Measurements from ENCODE around the gene HSPA1A. TPM values are rescaled to one million over a fixed set of nuclear protein-coding genes. Genes with fewer than 3 reads are reported as not detected.
"Not testable (repeated sequence)": the region's sequence is repeated elsewhere in the genome, so short reads cannot be mapped to it uniquely, and the experiment has no call there.

HSPA1A gene
- total RNA-seq, 2 experiments from 2014 or later = 68.5 to 69.9 TPM

DNA sequence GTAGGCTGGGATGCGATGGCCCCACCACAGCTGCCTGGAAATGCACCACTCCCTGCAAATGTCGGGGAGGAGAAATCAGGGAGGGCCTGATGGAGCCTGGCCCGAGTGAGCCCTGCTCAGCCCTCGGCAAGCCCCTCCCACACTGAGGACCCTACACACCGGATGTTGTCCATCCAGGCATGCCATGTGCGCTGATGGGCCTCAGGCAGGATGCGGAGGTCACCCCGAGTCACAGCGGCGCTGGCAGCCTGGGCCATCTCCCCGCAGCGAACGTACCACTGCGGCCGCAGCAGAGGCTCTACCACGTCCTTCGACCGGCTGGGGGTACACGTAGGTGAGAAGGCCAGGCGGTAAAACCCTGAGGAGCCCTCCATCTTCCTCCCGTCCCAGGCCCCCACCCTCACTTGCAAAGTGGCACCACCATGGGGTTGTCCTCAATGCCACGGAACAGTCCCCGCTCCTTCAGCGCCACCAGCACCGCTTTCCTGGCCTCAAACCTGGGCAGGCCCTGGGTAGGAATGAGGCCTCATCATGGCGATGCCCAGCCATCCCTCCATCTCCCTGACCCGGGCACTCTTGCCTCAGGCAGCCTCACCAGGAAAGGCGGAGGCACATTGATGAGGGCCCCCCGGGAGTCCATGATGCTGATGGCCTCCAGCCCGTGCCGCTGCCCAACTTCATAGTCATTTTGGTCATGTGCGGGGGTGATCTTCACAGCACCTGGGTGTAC, 33.1 kb upstream of the HSPA1A start:
- H3K27ac Mint-ChIP-seq = no peak overlapping the region
- no peak for DNase-seq
- H3K4me3 Mint-ChIP-seq = no peak overlapping the region
- peaks cover 43% of the 10 kb centered on the region for H3K36me3 Mint-ChIP-seq
- CTCF ChIA-PET = interaction anchor here (1.3 to 3.3 kb wide), 2 partner anchors 13 to 14 kb away, joined by 5 to 15 read pairs; partner anchors contain the start of gene VARS1
- H3K27me3 Mint-ChIP-seq = no peaks in the 10 kb centered on the region
- H3K9me3 Mint-ChIP-seq = no peaks in the 10 kb centered on the region
- POLR2A ChIA-PET = no interaction called here
- intact Hi-C loops (cut with micrococcal nuclease) = no loop called here
- peaks cover 6% of the 10 kb centered on the region for H3K4me1 Mint-ChIP-seq (ENCODE audit: low read depth)

GRCh38 chr6:31784098-31784925, 31.0 kb upstream of the HSPA1A start:
- Mint-ChIP-seq H3K4me3 (no peak overlapping the region), H3K36me3 (peaks cover 42% of the 10 kb centered on the region), H3K27me3 (no peaks in the 10 kb centered on the region), H3K9me3 (no peaks in the 10 kb centered on the region), H3K27ac (no peak overlapping the region), H3K4me1 (ENCODE audit: low read depth) (peaks cover 3% of the 10 kb centered on the region)
- intact Hi-C loops (cut with micrococcal nuclease) = no loop called here
- CTCF ChIA-PET = interaction anchor here (1.7 kb wide), 1 partner anchor 11 kb away, joined by 5 read pairs; the partner anchor contains the start of gene VARS1
- POLR2A ChIA-PET = interaction anchor here (0.7 to 1.1 kb wide), 3 partner anchors 14 to 94 kb away, joined by 3 read pairs; no protein-coding TSS in a partner anchor
- no peak for DNase-seq

DNA sequence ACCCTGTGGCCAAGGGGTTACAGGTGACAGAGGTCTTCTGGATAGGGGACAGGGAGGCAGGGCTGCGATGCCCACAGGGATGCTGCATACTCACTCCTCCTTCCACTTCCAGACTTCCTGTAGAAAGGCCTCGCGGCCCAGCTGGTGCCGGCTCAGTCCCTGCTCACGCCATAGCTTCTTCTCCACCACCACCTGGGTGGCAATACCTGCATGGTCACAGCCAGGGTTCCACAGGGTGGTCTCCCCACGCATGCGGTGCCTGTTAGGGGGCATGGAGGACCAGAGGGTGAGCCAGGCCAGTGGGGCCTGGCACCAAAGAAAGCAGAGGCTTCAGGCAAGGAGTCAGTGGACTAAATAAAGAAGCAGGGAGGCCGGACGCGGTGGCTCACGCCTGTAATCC, 29.9 kb upstream of the HSPA1A start:
- H3K36me3 Mint-ChIP-seq = peaks cover 43% of the 10 kb centered on the region
- POLR2A ChIA-PET = interaction anchor here (0.9 kb wide), 1 partner anchor 101 kb away, joined by 3 read pairs; no protein-coding TSS in a partner anchor
- no peaks in the 10 kb centered on the region for H3K27me3 Mint-ChIP-seq

GRCh38 chr6:31791324-31792089, 23.8 kb upstream of the HSPA1A start:
- ChIA-PET POLR2A (interaction anchor here (1.0 to 1.3 kb wide), 2 partner anchors 42 to 116 kb away, joined by 3 to 5 read pairs; no protein-coding TSS in a partner anchor), CTCF (interaction anchor here (0.6 to 2.6 kb wide), 17 partner anchors 8 to 250 kb away, joined by 3 to 18 read pairs (median 6); partner anchors contain the start of genes CLIC1, HSPA1B, LSM2 and MSH5)
- H3K9me3 Mint-ChIP-seq = no peaks in the 10 kb centered on the region
- no peak overlapping the region for H3K4me3 Mint-ChIP-seq
- H3K27ac Mint-ChIP-seq = peak overlapping the region; percentile 55
- H3K27me3 Mint-ChIP-seq = no peaks in the 10 kb centered on the region
- peak; percentile 50 for DNase-seq
- H3K4me1 Mint-ChIP-seq (ENCODE audit: low read depth) = peaks cover 31% of the 10 kb centered on the region
- H3K36me3 Mint-ChIP-seq = peaks cover 28% of the 10 kb centered on the region
- intact Hi-C loops (cut with micrococcal nuclease) = no loop called here

More for the DNA sequence above, 29.9 kb upstream of the HSPA1A start:
- intact Hi-C loops (cut with micrococcal nuclease) = no loop called here
- Mint-ChIP-seq H3K4me1 (ENCODE audit: low read depth) (peaks cover 6% of the 10 kb centered on the region), H3K9me3 (no peaks in the 10 kb centered on the region), H3K27ac (no peak overlapping the region), H3K4me3 (no peak overlapping the region)
- no peak for DNase-seq
- CTCF ChIA-PET = interaction anchor here (0.6 to 1.8 kb wide), 3 partner anchors 10 to 17 kb away, joined by 3 to 8 read pairs (median 5); partner anchors contain the start of gene VARS1

DNA sequence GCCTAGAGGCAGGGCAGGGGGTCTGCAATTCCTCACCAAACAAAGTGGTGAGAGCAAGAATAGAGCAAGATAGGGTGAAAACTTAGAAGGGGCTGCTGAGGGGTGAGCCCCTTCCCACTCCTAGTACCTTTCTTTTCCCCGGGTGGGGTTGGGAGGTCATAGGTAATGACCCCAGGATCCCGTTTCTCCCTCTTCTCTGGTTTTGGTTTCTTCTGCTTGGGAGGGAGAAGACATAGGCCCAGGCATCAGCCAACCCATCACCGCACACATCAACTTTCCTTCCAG, 23.3 kb upstream of the HSPA1A start:
- Mint-ChIP-seq H3K27me3 (no peaks in the 10 kb centered on the region), H3K4me1 (ENCODE audit: low read depth) (peaks cover 32% of the 10 kb centered on the region), H3K27ac (no peak overlapping the region), H3K36me3 (peaks cover 25% of the 10 kb centered on the region), H3K9me3 (no peaks in the 10 kb centered on the region), H3K4me3 (no peak overlapping the region)
- CTCF ChIA-PET = interaction anchor here (0.6 to 2.0 kb wide), 8 partner anchors 8 to 74 kb away, joined by 3 to 14 read pairs (median 8); partner anchors contain the start of genes LSM2, MSH5 and VWA7
- DNase-seq = no peak
- intact Hi-C loops (cut with micrococcal nuclease) = no loop called here
- POLR2A ChIA-PET = no interaction called here

GRCh38 chr6:31792761-31793171, 22.6 kb upstream of the HSPA1A start:
- intact Hi-C loops (cut with micrococcal nuclease) = no loop called here
- CTCF ChIA-PET = interaction anchor here (0.7 to 0.8 kb wide), 2 partner anchors 28 to 34 kb away, joined by 3 read pairs; no protein-coding TSS in a partner anchor

DNA sequence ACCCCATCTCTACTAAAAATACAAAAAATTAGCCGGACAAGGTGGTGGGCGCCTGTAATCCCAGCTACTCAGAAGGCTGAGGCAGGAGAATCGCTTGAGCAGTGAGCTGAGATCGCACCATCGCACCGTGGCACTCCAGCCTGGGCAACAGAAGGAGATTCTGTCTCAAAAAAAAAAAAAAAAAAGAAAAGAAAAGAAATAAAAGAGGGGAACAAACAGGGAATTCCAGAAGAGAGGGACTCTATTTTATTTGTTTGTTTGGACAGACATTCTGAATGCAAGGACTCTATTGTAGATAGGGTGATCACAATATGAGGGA, 21.5 kb upstream of the HSPA1A start:
- H3K4me3 Mint-ChIP-seq = peak overlapping the region; percentile 98
- H3K27me3 Mint-ChIP-seq, DNase-seq, POLR2A ChIA-PET, H3K9me3 Mint-ChIP-seq, CTCF ChIA-PET: not testable (repeated sequence)
- H3K27ac Mint-ChIP-seq = peak overlapping the region; percentile 84
- intact Hi-C loops (cut with micrococcal nuclease) = loop anchor here (2.0 kb wide), 2 partner anchors 17 to 33 kb away; partner anchors contain the start of genes HSPA1B and VWA7
- H3K4me1 Mint-ChIP-seq (ENCODE audit: low read depth) = peaks cover 46% of the 10 kb centered on the region
- H3K36me3 Mint-ChIP-seq = peaks cover 28% of the 10 kb centered on the region

More at GRCh38 chr6:31792761-31793171, 22.6 kb upstream of the HSPA1A start:
- Mint-ChIP-seq H3K36me3 (peaks cover 29% of the 10 kb centered on the region), H3K9me3 (no peaks in the 10 kb centered on the region), H3K27me3 (no peaks in the 10 kb centered on the region), H3K27ac (peak overlapping the region; percentile 10), H3K4me1 (ENCODE audit: low read depth) (peaks cover 40% of the 10 kb centered on the region), H3K4me3 (no peak overlapping the region)
- POLR2A ChIA-PET = no interaction called here
- DNase-seq = peak; percentile 40

DNA sequence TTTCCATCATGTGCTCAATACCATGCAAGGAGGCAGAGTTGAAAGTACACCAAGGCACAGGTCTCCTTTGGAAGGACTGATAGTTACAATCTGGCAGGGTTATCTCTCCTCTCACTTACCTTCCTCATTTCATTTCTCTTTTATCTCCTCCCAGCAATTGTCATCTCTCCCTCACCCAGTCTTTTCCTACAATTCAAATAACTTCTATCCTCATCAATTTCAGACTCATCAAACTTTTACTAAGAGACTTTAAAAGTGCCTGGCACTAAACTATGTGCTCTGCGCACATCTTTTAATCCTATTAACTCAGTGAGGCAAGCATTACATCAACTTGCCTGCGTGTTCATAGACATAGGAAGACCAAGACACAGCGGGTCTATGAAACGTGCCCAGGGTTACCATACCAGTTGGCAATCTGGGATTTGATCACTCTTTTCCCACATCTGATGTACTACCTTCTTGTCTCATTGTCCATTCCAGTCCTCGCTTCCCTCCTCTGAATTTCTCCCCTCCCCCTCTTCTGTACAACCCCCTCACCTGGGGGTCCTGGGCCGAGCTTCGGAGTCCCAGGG, 21.0 kb upstream of the HSPA1A start:
- Mint-ChIP-seq H3K9me3 (no peaks in the 10 kb centered on the region), H3K4me3 (peak overlapping the region; percentile 98), H3K36me3 (peaks cover 25% of the 10 kb centered on the region), H3K4me1 (ENCODE audit: low read depth) (peaks cover 45% of the 10 kb centered on the region), H3K27me3 (no peaks in the 10 kb centered on the region), H3K27ac (peak overlapping the region; percentile 84)
- intact Hi-C loops (cut with micrococcal nuclease) = loop anchor here (2.0 kb wide), 2 partner anchors 18 to 32 kb away; partner anchors contain the start of genes HSPA1B and VWA7
- CTCF ChIA-PET = interaction anchor here (0.7 to 2.8 kb wide), 5 partner anchors 10 to 69 kb away, joined by 4 to 16 read pairs (median 5); partner anchors contain the start of genes MSH5 and NEU1
- no peak for DNase-seq
- POLR2A ChIA-PET = interaction anchor here (1.0 to 2.5 kb wide), 7 partner anchors 8 to 54 kb away, joined by 3 to 21 read pairs (median 3); partner anchors contain the start of genes LSM2, MSH5 and VWA7

DNA sequence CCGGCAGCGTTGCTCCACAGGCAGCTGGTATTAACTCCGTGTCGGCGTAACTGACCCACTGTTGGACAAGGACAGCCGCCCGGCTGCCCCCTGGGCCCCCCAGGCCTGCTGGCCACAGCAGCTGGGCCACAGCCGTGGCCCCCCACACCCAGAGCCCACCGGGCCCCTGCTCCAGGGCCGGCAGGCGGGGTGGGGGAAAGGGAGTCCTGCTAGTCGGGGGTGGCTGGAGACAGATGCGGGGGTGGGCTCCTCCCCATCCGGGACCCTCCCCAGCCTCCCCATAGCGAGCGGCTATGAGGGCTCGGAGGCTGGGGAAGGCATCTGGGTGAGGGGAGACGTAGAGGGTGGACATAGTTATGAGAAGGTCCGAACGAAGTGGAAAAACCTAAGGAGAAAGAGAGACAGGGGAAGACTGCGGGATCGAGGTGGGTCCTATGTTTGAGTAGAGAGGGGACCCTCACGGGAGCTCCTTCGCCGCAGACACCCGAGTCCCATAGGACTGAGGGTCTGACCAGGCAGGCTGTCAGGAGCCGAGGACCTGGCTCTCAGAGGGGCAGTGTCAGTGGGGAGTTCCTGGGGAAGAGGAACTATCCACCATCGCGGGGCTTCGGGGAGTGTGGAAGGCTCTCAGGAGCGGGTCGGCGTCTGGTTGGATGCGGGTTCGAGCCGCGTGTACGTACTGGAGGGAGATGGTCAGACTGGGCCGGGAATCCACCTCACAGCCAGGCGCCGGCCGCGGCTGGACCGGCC, 20.3 kb upstream of the HSPA1A start:
- Mint-ChIP-seq H3K4me1 (ENCODE audit: low read depth) (peaks cover 42% of the 10 kb centered on the region), H3K36me3 (peaks cover 22% of the 10 kb centered on the region), H3K9me3 (no peaks in the 10 kb centered on the region), H3K27ac (peak overlapping the region; percentile 91), H3K27me3 (no peaks in the 10 kb centered on the region), H3K4me3 (peak overlapping the region; percentile 98)
- intact Hi-C loops (cut with micrococcal nuclease) = loop anchor here (2.0 kb wide), 2 partner anchors 18 to 32 kb away; partner anchors contain the start of genes HSPA1B and VWA7
- no peak for DNase-seq
- POLR2A ChIA-PET = interaction anchor here (0.8 to 2.5 kb wide), 10 partner anchors 8 to 55 kb away, joined by 3 to 21 read pairs (median 4); partner anchors contain the start of genes HSPA1A, HSPA1B, HSPA1L and LSM2
- CTCF ChIA-PET = interaction anchor here (0.7 to 2.8 kb wide), 13 partner anchors 9 to 68 kb away, joined by 3 to 30 read pairs (median 5); partner anchors contain the start of genes HSPA1A, HSPA1L, LSM2 and MSH5

- Mint-ChIP-seq H3K4me3 (peak within 1 kb of the TSS; percentile 98), H3K36me3 (peaks cover 19% of the 10 kb centered on the region), H3K4me1 (ENCODE audit: low read depth) (peaks cover 39% of the 10 kb centered on the region), H3K27ac (peak within 1 kb of the TSS; percentile 91), H3K27me3 (no peaks in the 10 kb centered on the region), H3K9me3 (no peaks in the 10 kb centered on the region)
- peak; percentile 91 for DNase-seq
- CTCF ChIA-PET = interaction anchor here (0.7 to 2.8 kb wide), 17 partner anchors 10 to 67 kb away, joined by 3 to 30 read pairs (median 5); partner anchors contain the start of genes CLIC1, HSPA1A, HSPA1L and LSM2
- intact Hi-C loops (cut with micrococcal nuclease) = loop anchor here (1.0 to 2.0 kb wide), 4 partner anchors 11 to 31 kb away; partner anchors contain the start of genes HSPA1B, LSM2 and VWA7
- POLR2A ChIA-PET = interaction anchor here (0.5 to 2.5 kb wide), 12 partner anchors 9 to 132 kb away, joined by 3 to 21 read pairs (median 4); partner anchors contain the start of genes HSPA1A, HSPA1B, HSPA1L and LSM2
Observed at GRCh38 chr6:31795616-31796298, 19.6 kb upstream of the HSPA1A start, which contains the start of gene VARS1. Gene VARS1, minus strand, starts transcription at chr6:31795752. Its CDS starts 535 bp downstream, at chr6:31795217.

Measured in activated CD4-positive, alpha-beta memory T cell treated with anti-CD3 and anti-CD28 coated beads for 36 hours (primary cell).